NCI-H446 treated with DMSO at 0.1 percent for 48 hours (cell line): ENCODE measurements around the gene GABRR2.
"Not testable (repeated sequence)": the region's sequence is repeated elsewhere in the genome, so short reads cannot be mapped to it uniquely, and the experiment has no call there.

Experiments
- DNase-seq: peaks from one replicate; lab custom pipeline; 2025; lab: John Stamatoyannopoulos, UW

GABRR2 gene

DNA sequence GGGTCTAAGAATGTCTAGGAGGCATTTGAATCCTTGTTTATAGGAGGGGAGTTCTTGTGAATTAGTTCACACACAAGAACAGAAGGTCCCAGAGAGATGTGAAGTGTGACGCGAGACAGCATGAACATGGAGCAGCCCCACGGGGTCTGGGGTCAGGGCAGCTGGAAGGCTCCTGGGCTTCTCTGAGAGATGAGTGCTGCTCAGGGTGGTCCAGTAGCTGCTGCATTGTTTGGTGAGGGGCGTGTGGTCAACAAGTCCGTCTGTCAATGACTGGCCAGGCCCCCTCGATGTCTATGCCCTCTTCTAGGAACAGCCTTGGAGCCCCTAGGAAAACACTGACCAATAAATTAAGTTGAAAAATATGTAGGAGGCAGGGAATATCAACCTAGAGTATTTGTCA lies 57.8 kb downstream of the GABRR2 start:
- no peak for DNase-seq

GRCh38 chr6:89255417-89255816 lies 59.7 kb downstream of the GABRR2 start:
- no peak for DNase-seq

DNA sequence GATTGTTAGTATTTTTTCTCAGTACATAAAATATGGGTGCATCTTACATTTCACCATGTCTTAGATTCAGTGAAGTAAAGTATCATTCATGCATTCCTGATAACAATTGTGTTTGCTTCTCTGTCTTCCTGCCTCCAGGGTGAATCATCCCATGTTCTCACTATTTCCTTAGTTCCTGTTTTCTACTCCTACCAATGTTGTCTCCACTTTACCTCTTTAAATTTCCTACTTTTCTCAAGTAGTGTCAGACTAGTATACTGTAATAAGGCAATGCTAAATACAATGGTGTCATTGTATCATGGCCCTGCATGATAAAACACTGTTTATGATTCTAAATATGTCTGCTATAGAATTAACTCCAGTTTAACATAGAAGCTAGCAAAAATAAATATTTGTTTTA lies 60.5 kb downstream of the GABRR2 start:
- no peak for DNase-seq

- no peak for DNase-seq
Measured at GRCh38 chr6:89252907-89253306, 62.2 kb downstream of the GABRR2 start.

GRCh38 chr6:89251976-89252375 lies 63.1 kb downstream of the GABRR2 start:
- DNase-seq = no peak

DNA sequence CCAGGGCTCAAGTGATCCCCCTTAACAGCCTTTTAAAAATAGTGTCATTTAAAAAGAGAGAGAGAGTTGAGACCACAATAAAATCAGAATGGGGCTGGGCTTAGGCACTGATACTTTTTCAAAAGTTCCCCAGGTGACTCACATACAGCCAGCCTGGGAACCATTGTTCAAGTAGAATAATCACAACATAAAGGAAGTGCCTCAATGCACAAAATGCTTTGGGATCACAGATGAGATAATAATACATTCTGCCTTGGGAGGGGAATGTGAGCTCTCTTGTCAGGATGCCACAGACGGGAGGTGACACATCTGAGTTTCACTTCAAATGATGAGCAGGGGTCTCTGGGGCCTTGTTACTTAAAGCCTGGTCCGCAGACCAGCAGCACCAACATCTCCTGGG lies 63.9 kb downstream of the GABRR2 start:
- DNase-seq = no peak

GRCh38 chr6:89250239-89250638 lies 64.9 kb downstream of the GABRR2 start:
- DNase-seq = no peak

DNA sequence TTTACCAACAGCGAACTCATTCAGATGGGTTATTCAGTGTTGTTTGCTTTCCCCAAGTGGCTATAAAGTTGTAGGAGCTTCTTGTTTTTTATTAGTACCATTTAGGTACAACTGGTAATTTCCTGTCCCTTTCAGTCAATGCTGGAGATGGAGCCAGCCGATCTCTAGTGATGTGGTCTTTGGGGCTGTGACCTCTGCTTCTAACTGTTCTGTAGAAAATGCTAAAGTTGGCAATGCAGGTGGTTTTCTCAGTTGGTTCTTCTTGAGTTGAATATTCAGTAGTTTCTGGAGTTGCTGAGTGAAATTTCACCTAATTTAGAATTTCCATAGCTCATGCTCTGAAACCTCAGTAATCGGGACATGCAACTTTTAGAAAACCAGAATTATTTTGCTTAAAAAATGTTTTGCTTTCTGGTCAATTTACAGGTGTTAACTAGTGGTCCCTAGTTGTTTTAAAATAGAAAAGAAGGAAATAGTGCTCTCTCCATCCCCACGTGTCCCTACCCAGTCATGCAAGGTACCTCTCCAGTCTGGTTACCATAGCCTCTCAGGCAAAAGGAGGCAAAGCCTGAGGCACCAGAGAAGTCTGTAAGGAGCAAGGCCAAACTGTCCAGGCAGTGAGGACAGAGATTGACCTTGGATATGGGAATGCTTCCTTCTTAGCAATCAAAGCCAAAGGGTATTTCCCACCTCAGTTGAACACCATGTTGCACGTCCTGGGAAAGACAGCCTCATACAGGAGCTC lies 70.7 kb downstream of the GABRR2 start:
- DNase-seq = no peak

DNA sequence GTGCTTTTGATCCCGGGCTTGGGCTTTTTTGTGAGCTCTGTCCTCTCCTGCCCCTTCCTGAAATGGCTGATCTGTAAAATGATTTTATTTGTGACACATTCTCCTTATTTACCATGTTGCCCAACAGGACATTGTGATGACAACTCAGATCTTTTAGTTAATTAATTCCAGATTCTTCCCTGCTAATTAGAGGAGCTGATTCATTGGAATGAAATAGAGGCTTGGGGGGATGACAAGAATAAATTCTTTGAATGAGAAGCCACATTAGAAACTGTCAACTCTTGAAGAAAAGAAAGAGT lies 71.8 kb downstream of the GABRR2 start:
- DNase-seq = no peak

DNA sequence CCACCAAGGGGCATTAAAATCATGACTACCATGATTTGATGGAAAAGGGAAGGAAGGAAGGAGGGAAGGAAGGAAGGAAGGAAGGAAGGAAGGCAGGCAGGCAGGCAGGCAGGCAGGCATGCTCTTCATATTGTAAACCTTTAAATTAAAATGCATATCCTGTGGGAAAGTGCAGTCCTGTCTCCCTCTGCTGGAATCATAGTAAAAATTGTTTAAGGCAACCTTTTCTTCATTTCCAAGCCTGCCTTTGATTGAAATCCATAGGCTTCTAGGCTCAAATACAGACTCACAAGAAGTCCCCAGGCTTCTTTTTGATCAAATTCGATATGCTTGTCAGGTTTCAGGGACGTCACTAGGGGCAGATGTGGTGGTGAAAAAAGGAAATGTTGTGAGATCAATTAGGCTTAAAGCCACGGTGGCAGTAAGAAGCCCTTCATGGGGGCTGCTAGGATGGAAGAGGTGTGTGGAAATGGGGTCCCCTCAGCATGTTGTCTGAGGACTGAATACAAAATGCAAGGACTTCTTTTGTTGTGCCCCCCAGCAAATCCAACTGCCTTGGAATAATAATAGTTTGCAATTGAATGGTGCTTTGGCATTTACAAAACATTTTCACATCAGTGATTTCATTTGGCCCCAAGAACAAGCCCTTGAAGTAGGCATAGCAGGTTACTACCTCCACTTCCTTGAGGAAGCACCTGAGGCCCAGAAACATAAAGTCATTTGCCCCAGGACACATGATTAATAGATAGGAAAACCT lies 72.3 kb downstream of the GABRR2 start:
- peak; percentile 52 for DNase-seq

GRCh38 chr6:89239338-89239737 lies 75.8 kb downstream of the GABRR2 start:
- no peak for DNase-seq

GRCh38 chr6:89237158-89237557 lies 77.9 kb downstream of the GABRR2 start:
- no peak for DNase-seq

DNA sequence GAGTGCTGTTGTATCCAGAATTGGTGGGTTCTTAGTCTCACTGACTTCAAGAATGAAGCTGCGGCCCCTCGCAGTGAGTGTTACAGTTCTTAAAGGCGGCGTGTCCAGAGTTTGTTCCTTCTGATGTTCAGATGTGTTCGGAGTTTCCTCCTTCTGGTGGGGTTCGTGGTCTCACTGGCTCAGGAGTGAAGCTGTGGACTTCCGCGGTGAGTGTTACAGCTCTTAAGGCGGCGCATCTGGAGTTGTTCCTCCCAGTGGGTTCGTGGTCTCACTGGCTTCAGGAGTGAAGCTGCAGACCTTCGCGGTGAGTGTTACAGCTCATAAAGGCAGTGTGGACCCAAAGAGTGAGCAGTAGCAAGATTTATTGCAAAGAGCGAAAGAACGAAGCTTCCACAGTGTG lies 81.5 kb downstream of the GABRR2 start:
- DNase-seq = not testable (repeated sequence)

DNA sequence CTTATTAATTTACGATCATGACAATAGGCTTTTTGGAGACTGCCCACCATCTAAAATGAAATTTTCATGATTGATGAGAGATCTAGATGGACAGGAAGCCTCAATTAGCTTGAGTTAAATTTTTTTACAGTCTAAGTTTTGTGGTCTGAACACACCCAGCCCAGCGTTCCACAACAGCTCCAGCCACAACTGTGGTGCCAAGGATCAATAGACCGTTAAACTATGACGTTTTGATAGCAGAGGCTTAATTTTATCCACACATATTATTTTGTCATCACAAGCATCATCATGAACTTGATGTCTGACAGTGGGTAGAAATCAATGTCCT lies 92.4 kb downstream of the GABRR2 start:
- no peak for DNase-seq

DNA sequence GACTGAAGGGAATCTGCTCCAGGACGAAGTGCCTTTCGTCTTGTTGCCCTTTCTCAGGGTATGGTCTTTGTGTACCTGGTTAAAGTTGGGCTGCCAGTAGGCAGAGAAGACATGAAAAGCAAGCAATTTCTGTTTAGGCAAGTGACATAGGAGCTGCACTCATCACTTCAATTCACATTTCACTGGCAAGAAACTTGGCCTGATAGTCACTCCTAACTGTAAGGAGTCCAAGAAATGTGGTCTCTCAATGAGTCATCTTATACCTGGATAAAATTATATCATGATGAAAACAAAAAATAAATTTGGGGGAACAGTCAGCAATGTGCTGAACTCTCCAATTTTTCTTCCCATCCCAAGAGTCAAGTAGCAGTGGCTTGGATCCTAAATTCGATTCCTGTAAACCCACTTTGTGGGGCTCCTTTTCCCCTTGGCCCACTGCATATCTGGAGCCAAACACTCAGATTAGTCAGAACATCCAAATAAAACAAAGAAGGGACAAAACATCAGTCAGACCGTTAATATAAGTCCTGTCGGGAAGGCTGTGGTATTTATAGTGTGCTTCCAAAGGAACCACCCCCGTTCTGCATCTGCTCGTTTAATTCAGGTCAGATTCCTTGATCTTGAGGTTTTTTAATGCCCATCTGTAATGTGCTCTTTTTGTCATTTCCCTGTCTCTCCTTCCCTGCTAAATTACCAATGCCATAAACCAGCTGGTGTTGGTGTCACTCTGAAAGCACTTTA lies 93.0 kb downstream of the GABRR2 start:
- DNase-seq = peak; percentile 34

- no peak for DNase-seq
Measured at GRCh38 chr6:89221129-89221528, 94.0 kb downstream of the GABRR2 start.

DNA sequence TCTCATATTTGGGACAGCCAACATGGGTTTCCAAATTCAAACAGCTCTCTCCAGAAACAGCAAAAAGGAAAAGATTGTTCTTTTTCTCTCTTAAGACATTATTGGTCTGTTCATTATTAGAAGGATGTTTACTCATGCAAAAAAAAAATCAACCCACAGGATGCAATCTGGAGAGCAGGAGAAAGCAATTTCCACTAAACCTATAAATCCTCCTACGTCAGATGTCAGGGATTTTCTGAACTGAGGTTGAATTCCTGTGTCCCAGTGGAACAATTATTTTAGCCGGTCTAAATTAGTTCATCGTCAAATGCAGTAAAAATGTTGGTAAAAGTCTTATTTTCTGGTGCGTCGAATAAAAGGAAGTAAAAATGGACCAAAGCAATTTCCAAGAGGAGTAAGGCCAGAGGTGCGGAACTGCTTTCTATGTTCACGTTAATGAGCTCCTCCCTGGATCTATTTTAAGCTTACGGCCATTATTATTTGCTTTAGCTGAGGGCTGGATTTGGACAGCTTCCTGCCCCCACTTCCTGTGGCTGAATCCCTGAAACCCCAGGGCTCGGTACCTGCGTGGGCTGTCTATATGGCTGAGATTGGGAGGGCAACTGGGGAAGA lies 97.7 kb downstream of the GABRR2 start, which contains the start of gene GABRR1:
Gene GABRR1 (minus strand): TSS at position 60 of the 612 bp plus-strand sequence. CDS start 36 bp downstream, at position 24.
- no peak for DNase-seq

DNA sequence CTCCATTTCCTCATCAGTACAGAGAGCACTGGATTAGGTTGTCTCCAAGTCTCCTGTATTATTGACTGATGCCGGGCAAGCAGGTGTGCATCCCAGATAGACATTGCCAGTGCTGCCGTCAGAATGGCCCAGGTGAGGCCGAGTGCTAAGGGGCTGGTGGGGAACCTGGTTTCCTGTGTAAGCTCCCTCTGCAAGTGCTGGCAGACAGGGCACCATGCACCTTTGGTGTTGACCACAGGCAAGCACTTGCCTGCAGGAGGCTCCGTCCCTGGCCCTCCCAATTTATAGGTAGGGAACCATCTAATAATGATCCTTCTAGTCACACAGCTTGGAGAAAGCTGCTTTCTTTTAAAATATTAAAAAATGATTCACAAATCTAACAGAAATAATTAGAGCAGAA lies 98.7 kb downstream of the GABRR2 start:
- no peak for DNase-seq

DNA sequence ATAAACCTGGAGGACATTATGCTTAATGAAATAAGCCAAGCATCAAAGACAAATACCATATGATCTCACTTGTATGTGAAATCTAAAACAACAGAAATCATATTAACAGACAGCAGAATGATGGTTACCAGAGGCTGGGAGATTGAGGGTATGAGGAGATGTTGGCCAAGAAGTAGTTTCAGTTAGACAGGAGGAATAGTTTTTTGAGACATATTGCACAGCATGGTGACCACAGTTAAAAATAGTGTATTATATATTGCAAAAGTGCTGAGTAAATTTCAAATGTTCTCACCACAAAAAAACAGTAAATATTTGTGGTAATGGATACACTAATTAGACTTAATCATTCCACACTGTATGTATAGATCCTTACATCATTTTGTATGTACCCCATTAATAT lies 99.7 kb downstream of the GABRR2 start:
- DNase-seq = no peak

GRCh38 chr6:89214197-89214596 lies 100.9 kb downstream of the GABRR2 start:
- DNase-seq = no peak

DNA sequence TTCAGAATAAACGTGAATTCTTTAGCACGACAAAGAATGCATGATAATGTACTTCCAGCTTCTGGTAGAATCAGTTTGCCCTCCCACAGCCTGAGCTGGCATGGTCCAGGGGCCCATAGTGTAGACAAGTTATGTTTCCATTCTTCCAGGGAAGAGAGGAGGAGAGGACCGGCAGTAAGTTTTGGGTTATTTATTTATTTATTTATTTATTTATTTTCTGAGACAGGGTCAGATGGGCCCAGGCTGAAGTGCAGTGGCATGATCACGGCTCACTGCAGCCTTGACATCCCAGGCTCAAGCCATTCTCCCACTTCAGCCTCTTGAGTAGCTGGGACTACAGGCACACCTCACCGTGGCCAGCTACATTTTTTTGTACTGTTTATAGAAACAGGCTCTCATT lies 102.6 kb downstream of the GABRR2 start:
- no peak for DNase-seq

GRCh38 chr6:89209457-89209856 lies 105.6 kb downstream of the GABRR2 start:
- no peak for DNase-seq

DNA sequence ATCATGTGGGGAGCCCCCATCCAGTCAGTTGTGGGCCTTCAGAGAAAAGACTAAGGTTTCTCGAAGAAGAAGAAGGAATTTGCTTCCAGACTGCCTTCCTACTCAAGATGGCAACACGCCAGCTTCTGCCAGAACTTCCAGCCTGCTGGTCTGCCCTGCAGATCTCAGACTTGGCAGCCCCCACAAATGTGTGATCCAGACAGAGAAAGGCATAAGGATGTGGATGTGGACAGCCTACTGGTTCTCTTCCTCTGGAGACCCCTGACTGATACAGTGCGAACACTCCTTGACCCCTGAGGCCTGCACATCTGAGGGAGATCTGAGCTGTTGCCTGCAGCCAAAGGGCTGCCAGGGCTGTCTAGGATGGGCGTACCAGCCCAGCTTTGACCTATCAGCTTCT lies 106.5 kb downstream of the GABRR2 start:
- peak; percentile 0 for DNase-seq
